Stimulated activated CD4-positive, alpha-beta T cell treated with anti-CD3 and anti-CD28 coated beads, TNF-alpha, amount 100 ng/mL, for 48 hours (primary cell): ENCODE data around the gene UBE2QL1.

Experiments
- DNase-seq, 3 donors: peaks; one replicate each; pipeline ENCODE4 v3.0.0-alpha.2; 2020; ENCODE audit warnings: low read depth in 3 of 3

Gene UBE2QL1

DNA sequence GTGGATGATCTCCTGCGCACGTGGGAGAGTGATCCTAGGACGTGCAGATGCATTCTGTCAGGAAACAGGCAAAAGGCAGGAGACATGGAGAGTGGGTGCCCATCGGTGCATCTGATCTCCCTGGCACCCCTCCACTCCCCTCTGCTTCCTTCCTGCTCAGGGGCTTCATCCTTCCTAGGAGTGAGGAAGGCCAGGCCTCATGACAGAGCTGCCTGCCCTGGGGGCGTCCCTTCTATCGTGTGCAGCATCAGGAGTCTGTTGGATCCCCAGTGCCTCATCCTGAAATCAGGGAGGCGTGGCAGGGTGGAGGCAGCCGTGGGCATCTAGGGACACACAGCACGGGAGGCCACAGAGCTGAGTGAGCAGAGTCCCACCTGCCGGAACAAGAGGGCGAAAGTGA is 30.1 kb downstream of the UBE2QL1 start:
- no peak for DNase-seq

- DNase-seq, result no peak
Observed at GRCh38 chr5:6480133-6481051, 31.7 kb downstream of the UBE2QL1 start.

DNA sequence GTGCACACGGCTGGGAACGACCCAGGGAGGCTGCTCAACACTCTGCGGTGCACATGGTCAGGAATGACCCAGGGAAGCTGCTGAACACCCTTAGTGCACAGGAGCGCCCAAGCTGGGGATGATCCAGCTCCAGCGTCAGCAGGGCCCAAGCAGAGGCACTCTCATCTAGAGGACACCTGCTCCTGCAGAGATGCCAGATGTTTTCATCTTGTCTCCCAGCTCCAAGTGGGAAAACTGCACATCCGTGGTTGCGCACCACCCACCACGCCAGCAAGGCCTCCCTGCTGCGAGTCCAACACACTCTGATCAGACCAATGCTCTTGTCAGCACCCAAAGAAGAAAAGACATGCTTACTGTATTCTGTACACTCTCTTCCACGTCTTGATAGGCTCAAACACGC is 34.1 kb downstream of the UBE2QL1 start:
- DNase-seq, result no peak

DNA sequence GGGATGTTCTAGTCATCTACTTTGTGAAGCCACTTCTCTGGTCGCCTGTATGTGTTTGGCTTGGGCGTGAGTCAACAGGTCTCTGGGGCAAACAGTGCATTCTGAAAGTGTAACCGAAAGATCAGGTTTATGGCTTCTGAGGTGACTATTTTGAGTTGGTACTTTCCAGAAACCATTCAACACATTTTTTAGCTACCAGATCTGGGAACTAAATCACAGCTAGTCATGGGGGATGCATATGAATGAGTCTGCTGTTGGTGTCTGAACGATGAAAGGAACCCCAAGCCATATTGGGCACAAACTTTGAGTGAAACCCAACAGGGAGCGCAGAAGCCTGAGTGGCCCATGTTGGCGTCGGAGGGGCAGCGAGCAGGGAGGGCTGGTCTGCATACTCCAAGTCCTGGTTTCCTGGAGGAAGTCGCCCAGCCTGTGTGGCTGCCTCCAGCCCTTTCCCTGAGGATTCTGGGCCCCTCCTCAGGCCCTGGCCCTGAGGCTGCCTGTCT is 35.3 kb downstream of the UBE2QL1 start:
- no peak for DNase-seq

DNA sequence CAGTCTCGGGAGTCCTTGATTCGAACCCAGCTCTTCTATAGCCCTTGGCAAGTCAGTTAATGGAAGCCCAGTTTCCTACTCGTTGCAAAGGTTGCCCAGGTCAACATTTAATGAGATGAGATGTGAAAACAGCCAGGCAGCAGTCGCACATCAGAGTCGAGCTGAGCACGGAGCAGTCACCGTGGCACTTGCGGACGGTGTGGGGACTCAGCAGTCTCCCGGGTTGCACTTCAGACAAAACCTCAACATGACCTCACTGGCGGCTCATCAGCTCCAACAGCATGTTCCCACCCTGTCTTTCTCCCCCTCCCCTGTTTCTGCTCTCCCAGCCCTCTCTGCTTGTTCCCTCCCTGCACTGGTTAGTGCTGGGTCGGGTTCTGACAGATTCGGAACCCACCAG is 35.8 kb downstream of the UBE2QL1 start:
- DNase-seq, result no peak

GRCh38 chr5:6484899-6485298 is 36.2 kb downstream of the UBE2QL1 start:
- DNase-seq, result no peak

DNA sequence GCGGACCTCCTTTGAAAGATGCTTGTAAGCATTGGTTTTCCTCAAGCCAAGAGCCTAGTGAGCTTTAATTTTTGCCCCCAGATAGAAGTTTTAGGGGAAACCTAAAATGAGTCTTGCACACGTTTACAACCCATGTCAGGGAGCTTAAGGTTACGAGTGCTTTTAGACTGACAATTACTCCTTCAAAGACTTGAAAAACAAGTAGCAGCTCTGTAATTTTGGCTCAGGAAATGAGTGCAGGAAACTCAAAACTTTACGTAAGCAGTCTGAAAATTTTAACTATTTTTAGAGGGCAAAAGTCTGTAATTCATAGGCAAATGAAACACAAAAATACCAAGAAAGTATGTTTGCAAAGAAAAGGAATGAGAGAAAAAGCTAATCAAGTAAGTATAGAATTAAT is 36.8 kb downstream of the UBE2QL1 start:
- DNase-seq, result no peak

- DNase-seq, result no peak
Observed at GRCh38 chr5:6486074-6486473, 37.4 kb downstream of the UBE2QL1 start.

DNA sequence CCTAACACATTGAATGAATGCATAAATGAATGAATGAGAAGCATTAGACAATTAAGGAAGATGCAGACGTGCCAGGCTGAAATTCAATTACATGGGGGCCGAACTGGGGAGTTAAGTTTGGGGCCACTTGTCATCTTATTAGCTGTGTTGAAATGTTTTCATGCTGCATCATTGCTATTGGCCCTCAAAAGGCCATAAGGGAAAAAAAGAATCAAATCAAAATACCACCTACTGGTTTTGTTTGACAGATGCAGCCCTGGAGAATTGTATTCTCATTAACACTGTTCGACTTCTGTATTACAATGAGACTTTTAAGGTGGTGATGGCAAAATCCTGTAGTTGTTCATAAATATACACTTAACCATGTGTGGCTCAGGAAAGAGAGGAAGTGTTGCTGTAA is 38.4 kb downstream of the UBE2QL1 start:
- DNase-seq, result no peak

GRCh38 chr5:6488021-6488420 is 39.4 kb downstream of the UBE2QL1 start:
- DNase-seq, result no peak

GRCh38 chr5:6489643-6490185 is 41.1 kb downstream of the UBE2QL1 start:
- no peak for DNase-seq

GRCh38 chr5:6490246-6490645 is 41.6 kb downstream of the UBE2QL1 start:
- DNase-seq, result no peak

- DNase-seq, result no peak
Observed at GRCh38 chr5:6490693-6491092, 42.0 kb downstream of the UBE2QL1 start.

GRCh38 chr5:6491196-6491918 is 42.7 kb downstream of the UBE2QL1 start:
- no peak for DNase-seq

GRCh38 chr5:6491919-6492290 is 43.2 kb downstream of the UBE2QL1 start:
- no peak for DNase-seq

GRCh38 chr5:6492934-6493333 is 44.3 kb downstream of the UBE2QL1 start:
- DNase-seq, result no peak

DNA sequence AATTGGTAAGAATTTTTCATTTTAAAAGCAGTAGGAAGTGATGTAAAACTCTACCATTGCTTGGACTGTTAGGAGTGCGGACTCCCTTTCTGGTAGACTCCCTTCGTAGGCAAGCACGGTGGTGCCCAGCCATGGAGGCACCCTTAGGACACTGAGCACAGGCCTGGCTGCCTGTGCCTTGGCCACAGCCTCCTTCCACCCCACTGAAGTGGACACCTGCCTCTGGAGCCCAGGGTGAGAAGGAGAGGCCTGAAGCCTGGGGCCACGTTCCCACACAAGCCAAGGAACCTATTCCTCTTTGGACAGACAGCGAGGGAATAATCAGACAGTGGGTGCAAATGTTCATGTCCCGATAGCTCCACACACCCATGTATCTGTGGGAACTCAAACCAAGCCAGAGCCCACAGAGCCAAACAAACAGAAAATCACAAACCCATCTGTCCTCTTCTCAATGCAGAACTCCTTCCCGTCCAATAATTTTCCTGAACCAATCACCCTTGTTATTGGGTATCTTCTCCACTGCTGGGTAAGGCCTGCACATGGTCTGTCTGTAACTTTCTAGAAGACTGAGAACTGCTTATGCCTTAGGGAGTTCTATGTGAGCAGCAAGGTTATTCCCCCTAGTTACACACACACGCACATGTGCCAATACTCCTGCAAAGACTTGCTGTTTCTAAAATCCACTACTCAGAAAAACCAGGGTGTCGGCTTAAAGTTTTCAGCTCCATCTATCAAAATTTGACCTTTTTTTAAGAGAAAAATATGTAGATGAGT is 45.2 kb downstream of the UBE2QL1 start:
- DNase-seq, result no peak

DNA sequence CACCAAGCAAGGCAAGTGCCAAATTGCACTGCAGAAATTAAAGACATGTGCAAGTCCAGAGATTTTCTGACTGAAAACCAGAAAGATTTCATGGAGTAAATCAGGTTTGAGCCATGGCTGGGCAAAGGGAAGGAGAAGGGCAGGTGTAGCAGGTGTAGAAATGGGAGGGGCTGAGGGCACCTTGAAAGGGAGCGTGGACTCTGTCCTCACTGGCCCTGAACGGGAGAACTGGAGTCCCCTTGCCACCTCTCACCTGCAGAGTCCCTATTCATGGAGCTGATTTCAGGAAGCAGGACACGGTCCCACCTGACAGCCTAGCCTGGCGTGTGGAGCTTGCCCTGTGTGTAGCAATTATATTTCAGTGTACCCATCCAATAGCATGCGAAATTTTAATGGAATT is 46.3 kb downstream of the UBE2QL1 start:
- DNase-seq, result no peak

GRCh38 chr5:6495433-6496206 is 47.0 kb downstream of the UBE2QL1 start:
- DNase-seq, result no peak

- peak in 1 of 3 donors; percentile 7 for DNase-seq
Observed at GRCh38 chr5:6496207-6496584, 47.5 kb downstream of the UBE2QL1 start.

- DNase-seq, result no peak
Observed at GRCh38 chr5:6496636-6497035, 48.0 kb downstream of the UBE2QL1 start.
